Left kidney (tissue), 8 donors: Measurements from ENCODE around the gene NUP42. TPM values are rescaled to one million over a fixed set of nuclear protein-coding genes. Genes with fewer than 3 reads are reported as not detected.
"Not testable (repeated sequence)": the region's sequence is repeated elsewhere in the genome, so short reads cannot be mapped to it uniquely, and the experiment has no call there.

Experiments used
- DNase-seq: peaks from one replicate; pipeline ENCODE4 v3.0.0-alpha.2; 2013
- long read RNA-seq, 8 donors: transcript quantifications; one replicate each; lab custom pipeline, GENCODE V29; 2026
- polyA plus RNA-seq: library from polyadenylated mRNA; unstranded; fragments of 120-200 nt; gene quantifications from one replicate; pipeline ENCODE4 v1.2.1, GENCODE V29; 2013; ENCODE audit not compliant: insufficient read length

NUP42 gene, protein sequence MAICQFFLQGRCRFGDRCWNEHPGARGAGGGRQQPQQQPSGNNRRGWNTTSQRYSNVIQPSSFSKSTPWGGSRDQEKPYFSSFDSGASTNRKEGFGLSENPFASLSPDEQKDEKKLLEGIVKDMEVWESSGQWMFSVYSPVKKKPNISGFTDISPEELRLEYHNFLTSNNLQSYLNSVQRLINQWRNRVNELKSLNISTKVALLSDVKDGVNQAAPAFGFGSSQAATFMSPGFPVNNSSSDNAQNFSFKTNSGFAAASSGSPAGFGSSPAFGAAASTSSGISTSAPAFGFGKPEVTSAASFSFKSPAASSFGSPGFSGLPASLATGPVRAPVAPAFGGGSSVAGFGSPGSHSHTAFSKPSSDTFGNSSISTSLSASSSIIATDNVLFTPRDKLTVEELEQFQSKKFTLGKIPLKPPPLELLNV
- 85.6 TPM for polyA plus RNA-seq
- long read RNA-seq, donor 1, transcript NUPL2-201 (7 exons, 1,795 nt), result major isoform, 7 of 8 reads
- long read RNA-seq, donor 1, partial matches to known transcripts, result 0 of 8 reads
- long read RNA-seq, donor 1, other reads (novel, unspliced or antisense), result 0 of 8 reads
- long read RNA-seq, donor 2, transcript NUPL2-201 (7 exons, 1,795 nt), result major isoform, 5 of 18 reads
- long read RNA-seq, donor 2, partial matches to known transcripts, result 6 of 18 reads
- long read RNA-seq, donor 2, other reads (novel, unspliced or antisense), result 0 of 18 reads
- long read RNA-seq, donor 3, transcript NUPL2-201 (7 exons, 1,795 nt), result major isoform, 6 of 13 reads
- long read RNA-seq, donor 3, transcript NUPL2-211 (3 exons, 739 nt), result minor isoform, 5 of 13 reads
- long read RNA-seq, donor 3, partial matches to known transcripts, result 0 of 13 reads
- long read RNA-seq, donor 3, other reads (novel, unspliced or antisense), result 0 of 13 reads
- long read RNA-seq, donor 4, result 0 reads
- long read RNA-seq, donor 5, transcript NUPL2-201 (7 exons, 1,795 nt), result major isoform, 17 of 24 reads
- long read RNA-seq, donor 5, partial matches to known transcripts, result 0 of 24 reads
- long read RNA-seq, donor 5, other reads (novel, unspliced or antisense), result 0 of 24 reads
- long read RNA-seq, donor 6, transcript NUPL2-201 (7 exons, 1,795 nt), result major isoform, 13 of 19 reads
- long read RNA-seq, donor 6, partial matches to known transcripts, result 0 of 19 reads
- long read RNA-seq, donor 6, other reads (novel, unspliced or antisense), result 0 of 19 reads
- long read RNA-seq, donor 7, transcript NUPL2-201 (7 exons, 1,795 nt), result major isoform, 11 of 33 reads
- long read RNA-seq, donor 7, transcript NUPL2-211 (3 exons, 739 nt), result minor isoform, 8 of 33 reads
- long read RNA-seq, donor 7, partial matches to known transcripts, result 13 of 33 reads
- long read RNA-seq, donor 7, other reads (novel, unspliced or antisense), result 0 of 33 reads
- long read RNA-seq, donor 8, partial matches to known transcripts, result 0 of 2 reads
- long read RNA-seq, donor 8, other reads (novel, unspliced or antisense), result 0 of 2 reads

DNA sequence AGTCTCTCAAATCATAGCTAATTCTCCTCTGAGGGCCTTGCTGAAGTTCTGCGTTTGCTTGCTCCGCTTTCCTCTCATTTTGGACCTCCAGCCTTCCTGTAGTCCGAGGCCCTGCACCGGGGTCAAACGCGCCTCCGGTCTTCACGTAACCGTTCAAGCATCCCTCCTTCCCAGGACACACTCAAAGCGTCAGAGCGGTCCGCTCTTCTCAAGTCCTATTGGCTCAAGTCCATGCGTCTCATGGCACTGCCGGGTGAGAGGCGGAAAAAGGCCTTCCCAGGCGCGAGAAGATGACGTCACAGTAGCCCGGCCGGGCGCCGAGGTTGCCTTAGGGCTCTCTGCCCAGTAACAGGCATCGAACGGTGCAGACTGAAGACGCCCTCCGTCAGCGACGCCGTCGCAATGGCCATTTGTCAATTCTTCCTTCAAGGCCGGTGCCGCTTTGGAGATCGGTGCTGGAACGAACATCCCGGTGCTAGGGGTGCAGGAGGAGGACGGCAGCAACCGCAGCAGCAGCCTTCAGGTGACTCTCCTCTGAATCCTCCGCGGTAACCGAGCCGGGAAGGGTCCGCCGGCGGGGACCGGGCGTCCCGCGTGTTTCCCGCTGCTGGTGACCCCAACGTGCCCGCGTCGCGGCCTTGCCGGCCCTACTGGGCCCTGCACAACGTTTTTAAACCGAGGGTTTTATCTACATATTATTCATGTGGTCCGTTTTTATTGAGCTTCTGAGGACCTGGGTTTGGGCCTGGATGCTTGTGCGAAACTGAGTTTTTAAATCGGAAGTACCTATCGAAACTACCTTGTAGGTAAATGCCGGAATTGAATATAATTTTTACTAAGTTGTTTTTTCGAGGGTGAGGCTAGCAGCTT is at the start of gene NUP42:
Gene NUP42, plus strand, starts transcription at position 365 of the 870 bp plus-strand sequence. Its CDS starts 38 bp downstream, at position 403.
- DNase-seq, result peak; percentile 98

DNA sequence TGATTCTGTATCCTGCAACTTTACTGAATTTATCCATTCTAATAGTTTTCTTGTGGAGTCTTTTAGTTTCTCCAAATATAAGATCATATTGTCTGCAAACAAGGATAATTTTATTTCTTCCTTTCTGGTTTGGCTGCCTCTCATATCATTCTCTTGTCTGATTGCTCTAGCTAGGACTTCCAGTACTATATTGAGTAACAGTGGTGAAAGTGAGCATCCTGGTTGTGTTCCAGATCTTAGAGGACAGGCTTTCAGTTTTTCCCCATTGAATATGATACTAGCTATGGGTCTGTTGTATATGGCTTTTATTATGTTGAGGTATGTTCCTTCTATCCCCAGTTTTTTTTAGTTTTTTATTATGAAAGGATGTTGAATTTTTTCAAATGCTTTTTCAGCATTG is 48.1 kb upstream of the NUP42 start:
- no peak for DNase-seq

DNA sequence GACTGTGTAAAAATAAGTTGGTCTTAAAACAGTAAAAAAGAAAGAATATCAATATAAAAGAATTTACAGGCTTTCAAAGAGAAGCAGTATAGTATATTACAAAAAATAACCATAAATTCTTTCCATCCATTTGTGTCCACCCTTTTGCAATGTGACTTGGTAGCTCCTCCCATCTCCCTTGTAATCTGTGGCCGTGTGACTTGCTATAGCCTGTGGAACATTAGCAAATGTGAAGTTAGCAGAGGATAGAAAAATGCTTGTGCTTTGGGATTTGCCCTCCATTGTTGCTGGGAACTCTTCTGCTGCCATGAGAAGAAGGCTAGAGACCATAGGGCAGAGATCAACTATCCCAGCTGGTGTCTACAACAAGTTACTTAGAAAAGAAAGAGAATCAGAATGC is 46.1 kb upstream of the NUP42 start:
- DNase-seq, result no peak

DNA sequence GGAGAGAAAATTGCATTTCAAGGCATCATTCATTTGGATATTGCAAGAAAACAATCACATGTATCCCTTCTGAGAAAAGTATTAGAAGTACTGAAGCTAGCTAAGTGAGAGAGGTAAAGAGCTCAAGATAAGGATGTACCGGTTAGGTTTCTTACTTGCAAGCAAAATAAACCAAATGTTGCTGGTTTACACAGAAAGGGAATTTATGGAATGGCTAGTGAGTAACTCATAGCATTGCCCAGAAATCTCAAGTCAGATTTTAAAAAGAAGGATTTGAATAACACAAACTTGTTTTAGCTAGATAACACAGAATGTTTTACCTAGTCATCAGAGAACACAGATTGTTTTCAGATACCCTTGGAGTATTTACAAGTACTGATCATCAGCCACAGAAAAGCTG is 45.6 kb upstream of the NUP42 start:
- no peak for DNase-seq

DNA sequence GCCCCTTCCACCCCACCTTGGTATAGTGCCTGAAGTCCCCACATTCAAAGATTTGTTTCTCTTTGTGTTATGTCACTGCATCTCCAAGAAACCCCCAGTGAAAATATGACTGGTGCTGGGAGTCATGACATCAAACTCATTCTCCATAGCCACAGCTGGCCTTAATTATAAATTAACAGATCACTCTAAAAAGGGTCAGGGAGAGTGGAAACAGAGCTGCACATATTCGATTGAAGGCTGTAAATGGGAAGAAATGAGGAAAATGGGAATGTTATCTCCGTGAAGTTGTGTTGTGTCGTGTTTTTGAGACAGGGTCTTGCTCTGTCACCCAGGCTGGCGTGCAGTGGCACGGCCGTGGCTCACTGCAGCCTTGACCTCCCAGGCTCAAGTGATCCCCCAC is 24.2 kb upstream of the NUP42 start:
- no peak for DNase-seq

DNA sequence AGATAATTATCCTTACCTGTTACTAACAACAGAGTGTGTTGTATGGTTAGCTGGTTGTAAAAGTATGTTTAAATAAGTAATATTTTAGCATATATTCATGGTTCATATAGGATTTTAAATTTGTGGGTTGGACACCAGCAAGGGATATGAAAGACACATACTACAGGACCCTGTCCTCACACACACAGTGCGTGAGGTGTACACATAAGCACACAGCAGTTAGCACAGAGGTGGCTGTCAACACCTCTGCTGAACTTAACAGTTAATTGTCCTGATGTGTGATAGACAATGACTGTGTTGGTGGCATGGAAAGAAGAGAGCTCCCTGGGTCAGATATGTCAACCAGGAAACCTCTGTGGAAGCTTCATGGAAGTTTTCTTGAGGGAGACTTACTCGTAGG is 23.3 kb upstream of the NUP42 start:
- no peak for DNase-seq

DNA sequence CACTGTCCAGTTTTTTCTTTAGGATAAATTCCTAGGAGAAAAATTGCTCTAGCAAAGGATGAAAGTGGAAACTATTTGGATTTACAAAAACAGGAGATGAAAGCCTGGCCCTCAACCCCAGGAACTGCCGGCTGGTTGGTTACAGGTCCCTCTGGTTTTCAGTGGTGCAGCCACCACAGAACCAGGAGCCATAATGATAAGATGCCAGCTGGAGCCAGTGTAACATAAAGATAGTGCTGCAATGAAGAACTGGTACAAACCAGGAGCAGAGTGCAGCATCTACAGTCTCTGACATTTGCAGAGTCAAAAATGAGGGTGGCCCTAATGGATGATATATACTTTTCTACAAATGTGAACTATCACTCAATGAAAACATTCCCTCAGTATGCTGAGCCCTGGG is 20.4 kb upstream of the NUP42 start:
- DNase-seq, result no peak

DNA sequence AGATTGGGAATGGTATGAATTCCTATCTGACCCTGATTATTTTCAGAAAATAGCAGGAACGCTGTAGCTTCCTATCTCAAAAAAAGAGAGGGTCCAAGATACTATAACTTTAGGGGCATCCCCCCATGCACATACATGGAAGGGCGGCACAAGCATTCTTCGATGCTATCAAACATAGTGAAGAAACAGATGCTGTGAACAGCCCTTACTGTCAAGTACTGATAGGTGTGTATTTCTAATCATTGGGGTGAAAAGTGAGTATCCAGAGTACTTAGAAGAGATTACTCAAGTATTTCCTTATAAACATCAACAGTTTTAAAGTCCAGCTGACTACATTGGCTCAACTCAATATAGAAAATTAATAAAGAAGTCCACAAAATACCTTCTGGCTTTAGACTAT is 17.0 kb upstream of the NUP42 start:
- no peak for DNase-seq

DNA sequence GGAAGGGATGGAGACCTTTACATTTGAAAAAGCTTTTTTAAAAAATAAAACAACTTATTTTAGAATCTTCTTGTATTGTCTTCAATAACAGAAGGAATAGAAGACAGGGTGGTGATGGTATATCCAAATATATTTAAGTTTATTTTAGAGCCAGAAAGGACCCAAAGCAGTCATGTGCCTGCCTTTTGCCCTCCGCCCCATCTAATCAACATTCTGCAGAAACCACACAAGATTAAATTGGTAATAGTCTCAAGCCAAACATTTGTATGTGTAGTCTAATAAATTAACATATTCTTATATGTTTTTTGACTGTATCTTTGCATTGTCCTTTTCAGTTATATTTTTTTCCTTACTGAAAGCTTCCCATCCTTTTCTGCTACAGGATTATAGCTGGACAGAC is 16.5 kb upstream of the NUP42 start:
- DNase-seq, result no peak

DNA sequence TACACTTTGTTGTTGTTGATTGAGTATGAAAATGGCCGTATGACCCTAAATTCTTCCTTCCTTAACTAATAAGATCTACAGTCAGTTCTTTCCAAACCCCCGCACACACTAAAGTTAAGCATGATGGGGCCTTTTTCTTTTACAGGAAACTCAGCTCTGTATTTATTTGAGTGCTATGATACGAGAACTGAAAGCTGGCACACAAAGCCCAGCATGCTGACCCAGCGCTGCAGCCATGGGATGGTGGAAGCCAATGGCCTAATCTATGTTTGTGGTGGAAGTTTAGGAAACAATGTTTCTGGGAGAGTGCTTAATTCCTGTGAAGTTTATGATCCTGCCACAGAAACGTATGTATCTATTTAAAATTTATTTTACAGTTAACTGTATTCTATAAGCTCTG is 14.2 kb upstream of the NUP42 start:
- DNase-seq, result no peak

DNA sequence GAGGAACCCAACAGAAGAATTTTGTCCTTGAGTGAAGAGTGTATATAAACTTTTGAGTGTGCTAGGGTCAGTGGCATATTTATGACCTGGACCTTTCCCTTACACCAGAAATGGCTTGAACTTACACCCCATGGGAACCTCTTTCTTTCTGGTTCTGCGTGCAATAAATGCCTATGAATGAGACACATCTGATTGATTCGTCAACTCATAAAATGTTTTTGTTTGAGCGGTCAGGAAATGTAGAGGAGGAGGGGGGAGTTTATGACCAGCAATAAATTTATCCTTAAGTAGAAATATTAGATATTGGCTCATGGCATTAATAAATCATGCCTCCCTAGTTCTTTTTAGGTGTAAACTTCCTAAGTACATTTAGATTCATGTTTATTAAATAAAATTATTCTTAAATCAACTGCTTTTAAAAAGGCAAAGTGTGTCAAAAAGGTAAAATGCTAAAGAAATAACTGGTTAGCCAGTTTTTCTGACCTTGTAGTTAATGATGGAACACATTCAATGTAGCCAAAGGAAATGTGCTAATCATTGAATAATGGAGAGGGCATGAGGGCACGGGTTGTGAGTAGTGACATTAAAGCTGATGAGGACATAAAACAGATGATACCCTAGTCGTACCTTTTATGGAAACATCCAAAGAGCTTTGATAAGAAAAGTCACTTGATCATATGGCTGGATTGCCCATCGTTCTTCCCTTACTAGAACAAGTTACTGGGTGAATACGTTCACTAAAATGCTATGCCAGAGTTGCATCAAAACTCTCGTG is 13.6 kb upstream of the NUP42 start:
- DNase-seq, result no peak

DNA sequence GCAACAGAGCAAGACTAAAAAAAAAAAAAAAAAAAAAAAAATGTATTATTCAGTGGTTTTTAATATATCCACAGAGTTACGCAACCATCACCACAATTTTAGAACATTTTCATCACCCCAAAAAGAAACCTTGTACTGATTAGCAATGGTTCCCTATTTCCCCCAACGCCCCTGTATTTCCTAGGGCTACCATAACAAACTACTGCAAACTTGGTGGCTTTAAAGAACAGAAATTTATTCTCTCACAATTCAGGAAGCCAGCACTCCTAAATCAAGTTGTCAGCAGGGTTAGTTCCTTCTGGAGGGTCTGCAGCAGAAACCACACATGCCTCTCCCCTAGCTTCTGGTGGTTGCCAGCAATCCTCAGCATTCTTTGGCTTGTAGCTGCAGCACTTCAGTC is 5.9 kb upstream of the NUP42 start:
- DNase-seq, result no peak

DNA sequence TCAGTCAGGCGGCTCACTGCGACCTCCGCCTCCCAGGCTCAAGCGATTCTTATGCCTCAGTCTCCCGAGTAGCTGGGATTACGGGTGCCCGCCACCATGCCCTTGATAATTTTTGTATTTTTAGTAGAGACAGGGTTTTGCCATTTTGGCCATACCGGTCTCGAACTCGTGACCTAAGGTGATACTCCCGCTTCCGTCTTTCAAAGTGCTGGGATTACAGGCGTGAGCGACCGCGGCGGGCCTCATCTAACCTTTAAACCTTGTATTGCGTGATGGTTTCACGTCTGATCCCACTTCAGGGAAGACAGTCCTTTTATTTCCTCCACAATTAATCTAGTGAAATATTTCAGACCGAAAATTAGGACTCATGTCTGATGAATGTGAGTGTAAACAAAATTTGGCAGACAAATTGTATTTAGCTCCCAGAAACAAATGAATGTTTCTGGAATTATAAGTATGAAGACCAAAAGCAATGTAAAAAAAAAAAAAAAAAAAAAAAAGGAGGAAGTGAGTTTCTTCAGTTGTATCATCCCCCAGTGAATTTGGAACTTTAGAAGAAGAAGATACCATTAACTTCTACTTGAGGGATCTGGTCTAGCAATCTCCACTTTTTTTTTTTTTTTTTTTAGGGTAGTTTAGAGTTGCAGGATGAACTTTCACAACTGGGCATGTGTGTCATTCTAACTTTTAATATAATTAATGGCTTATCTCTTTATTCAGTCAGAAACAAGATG is 1.6 kb downstream of the NUP42 start:
- DNase-seq, result no peak

DNA sequence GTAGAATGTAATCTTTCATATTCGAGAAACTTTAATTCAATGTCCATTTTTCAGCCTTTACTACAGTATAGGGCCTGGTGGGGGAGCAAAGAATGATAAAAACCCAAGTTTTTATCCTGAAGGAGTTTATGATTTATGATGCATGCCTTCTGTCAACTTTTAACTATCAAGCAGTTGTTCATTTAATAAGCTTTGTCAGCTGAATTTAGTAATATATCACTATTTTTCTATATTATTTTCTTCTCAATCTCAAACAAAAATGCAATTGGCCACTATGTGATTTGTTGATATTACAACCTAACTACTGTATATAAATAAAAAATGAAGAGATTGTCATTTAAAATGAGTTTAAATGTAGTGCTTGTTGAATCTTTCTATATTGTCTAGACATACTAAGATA is 2.4 kb downstream of the NUP42 start:
- no peak for DNase-seq

DNA sequence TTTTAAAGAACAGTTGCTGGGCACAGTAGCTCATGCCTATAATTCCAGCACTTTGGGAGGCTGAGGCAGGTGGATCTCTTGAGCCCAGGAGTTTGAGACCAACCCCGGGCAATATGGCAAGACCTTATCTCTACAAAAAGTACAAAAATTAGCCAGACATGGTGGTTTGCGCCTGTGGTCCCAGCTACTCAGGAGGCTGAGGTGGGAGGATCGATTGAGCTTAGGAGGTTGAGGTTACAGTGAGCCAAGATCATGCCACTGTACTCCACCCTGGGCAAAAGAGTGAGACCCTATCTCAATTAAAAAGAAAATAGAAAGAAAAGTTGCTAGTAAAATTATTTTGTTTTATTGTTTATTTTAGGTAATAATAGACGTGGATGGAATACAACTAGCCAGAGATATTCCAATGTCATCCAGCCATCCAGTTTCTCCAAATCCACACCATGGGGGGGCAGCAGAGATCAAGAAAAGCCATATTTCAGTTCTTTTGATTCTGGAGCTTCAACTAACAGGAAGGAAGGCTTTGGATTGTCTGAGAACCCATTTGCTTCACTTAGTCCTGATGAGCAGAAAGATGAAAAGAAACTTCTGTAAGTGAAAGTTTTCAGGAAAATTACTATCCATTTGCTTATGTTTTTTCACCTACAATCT is 3.0 kb downstream of the NUP42 start:
- DNase-seq, result peak; percentile 57

DNA sequence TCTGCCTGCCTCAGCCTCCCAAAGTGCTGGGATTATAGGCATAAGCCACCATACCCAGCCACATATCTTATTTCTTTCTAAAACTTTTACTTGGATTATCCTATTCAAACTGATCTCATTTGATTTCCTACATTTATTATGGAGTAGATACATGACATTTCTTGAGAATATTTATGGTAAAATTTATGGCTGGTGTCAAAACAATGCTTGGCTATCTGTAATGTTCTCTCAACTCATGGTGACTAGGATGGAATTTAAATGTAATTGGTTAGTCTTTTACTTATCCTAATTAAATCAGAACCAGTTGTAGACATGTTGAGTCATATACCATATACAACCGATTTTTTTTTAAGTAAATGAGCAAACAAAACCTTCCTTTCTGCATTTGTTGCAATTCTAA is 4.1 kb downstream of the NUP42 start:
- DNase-seq, result no peak

DNA sequence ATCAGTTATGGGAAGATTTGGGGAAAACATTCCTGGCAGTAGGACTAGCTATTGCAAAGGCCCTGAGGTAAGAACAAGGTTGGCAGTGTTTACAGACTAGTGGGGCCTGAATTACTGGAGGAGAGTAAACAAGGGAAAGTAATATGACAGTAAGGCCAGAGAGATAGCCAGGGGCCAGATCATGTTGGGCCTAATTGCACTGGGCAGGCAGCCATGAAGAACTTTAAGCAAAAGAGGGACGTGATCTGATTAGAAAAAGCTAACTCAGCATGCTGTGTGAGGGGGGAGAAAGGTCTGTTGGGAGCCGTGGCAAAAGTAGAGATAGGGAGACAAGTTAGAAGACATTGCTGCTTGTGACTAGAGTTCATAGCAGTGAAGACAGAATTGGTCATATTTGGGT is 9.2 kb downstream of the NUP42 start:
- DNase-seq, result no peak

DNA sequence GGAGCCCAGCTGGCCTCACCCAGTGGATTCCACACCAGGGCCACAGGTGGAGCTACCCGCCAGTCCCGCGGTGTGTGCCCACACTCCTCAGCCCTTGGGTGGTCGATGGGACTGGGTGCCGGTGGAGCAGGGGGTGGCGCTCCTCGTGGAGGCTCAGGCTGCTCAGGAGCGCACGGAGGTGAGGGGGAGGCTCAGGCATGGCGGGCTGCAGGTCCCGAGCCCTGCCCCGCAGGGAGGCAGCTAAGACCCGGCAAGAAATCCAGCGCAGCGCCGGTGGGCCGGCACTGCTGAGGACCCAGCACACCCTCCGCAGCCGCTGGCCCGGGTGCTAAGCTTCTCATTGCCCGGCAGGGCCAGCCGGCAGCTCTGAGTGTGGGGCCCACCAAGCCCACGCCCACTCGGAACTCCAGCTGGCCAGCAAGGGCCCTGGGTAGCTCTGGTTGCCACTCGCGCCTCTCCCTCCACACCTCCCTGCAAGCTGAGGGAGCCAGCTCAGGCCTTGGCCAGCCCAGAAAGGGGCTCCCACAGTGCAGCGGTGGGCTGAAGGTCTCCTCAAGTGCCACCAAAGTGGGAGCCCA is 11.9 kb downstream of the NUP42 start:
- not testable (repeated sequence) for DNase-seq

DNA sequence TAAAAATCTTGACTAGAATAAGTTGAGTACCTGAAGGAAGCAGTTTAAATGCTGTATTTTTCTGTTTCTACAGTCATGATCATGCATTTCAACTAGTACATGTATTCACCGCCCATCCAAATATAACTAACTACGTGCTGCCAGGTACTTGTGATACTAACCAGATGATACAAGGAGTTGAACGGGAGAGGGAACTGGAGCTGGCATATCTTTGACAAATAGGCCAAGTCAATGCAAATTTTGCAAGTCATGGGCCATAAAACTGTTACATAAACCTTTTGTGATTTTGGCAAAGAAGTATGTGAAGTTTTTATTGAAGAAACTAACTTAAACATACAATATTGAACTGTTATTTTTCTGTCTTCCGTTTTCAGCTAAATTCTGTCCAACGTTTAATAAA is 14.5 kb downstream of the NUP42 start:
- DNase-seq, result no peak
